H9 (cell line): ENCODE measurements around the gene CDCA7L. TPM values are rescaled to one million over a fixed set of nuclear protein-coding genes. Genes with fewer than 3 reads are reported as not detected.

Experiments
- DNase-seq: peaks from one replicate; pipeline ENCODE4 v3.0.0-alpha.2; 2017
- H2AFZ ChIP-seq: one replicate; pipeline ENCODE4 v1.6.1; 2013; ENCODE audit warnings: mild to moderate bottlenecking, low read length, control low read depth, moderate library complexity
- H2AK5ac ChIP-seq: 2 replicates; pipeline ENCODE4 v1.6.1; 2013; ENCODE audit warnings: low read length, control low read depth, mixed read lengths; ENCODE audit not compliant: insufficient read length
- H2BK120ac ChIP-seq: one replicate; pipeline ENCODE4 v1.6.1; 2013; ENCODE audit warnings: low read depth, mild to moderate bottlenecking, low read length, control low read depth, inconsistent platforms; ENCODE audit not compliant: poor library complexity, severe bottlenecking
- H2BK12ac ChIP-seq: 2 replicates; pipeline ENCODE4 v1.6.1; 2013; ENCODE audit warnings: low read length, control low read depth, mixed read lengths, low read depth; ENCODE audit not compliant: insufficient read length
- H2BK15ac ChIP-seq: 2 replicates; pipeline ENCODE4 v1.6.1; 2013; ENCODE audit warnings: low read depth, low read length, control low read depth
- H2BK20ac ChIP-seq: one replicate; pipeline ENCODE4 v1.6.1; 2013; ENCODE audit warnings: low read depth, mild to moderate bottlenecking, low read length, control low read depth, inconsistent platforms; ENCODE audit not compliant: poor library complexity, severe bottlenecking
- H2BK5ac ChIP-seq: 2 replicates; pipeline ENCODE4 v1.6.1; 2013; ENCODE audit warnings: low read length, control low read depth, mixed read lengths; ENCODE audit not compliant: insufficient read length
- H3K14ac ChIP-seq: 2 replicates; pipeline ENCODE4 v1.6.1; 2013; ENCODE audit warnings: low read length, control low read depth; ENCODE audit not compliant: insufficient read depth
- H3K18ac ChIP-seq: 2 replicates; pipeline ENCODE4 v1.6.1; 2013; ENCODE audit warnings: low read depth, mild to moderate bottlenecking, mixed read lengths, low read length, control low read depth; ENCODE audit not compliant: insufficient read length
- H3K23ac ChIP-seq: 2 replicates; pipeline ENCODE4 v1.6.1; 2013; ENCODE audit warnings: low read length, control low read depth, mixed read lengths, low read depth; ENCODE audit not compliant: insufficient read length
- H3K23me2 ChIP-seq: 2 replicates; pipeline ENCODE4 v1.6.1; 2013; ENCODE audit warnings: low read depth, mild to moderate bottlenecking, mixed read lengths, low read length, control low read depth; ENCODE audit not compliant: insufficient read length, poor library complexity, severe bottlenecking
- H3K27ac ChIP-seq: 2 replicates; pipeline ENCODE4 v1.5.1; 2013; ENCODE audit warnings: low read length, control low read depth, mixed read lengths, low read depth; ENCODE audit not compliant: insufficient read length
- H3K27me3 ChIP-seq: 2 replicates; pipeline ENCODE4 v1.6.1; 2013; ENCODE audit warnings: low read length, control low read depth, inconsistent platforms; ENCODE audit not compliant: insufficient read depth
- H3K4ac ChIP-seq: 2 replicates; pipeline ENCODE4 v1.6.1; 2013; ENCODE audit warnings: low read depth, mild to moderate bottlenecking, control low read depth, inconsistent platforms, low read length, moderate library complexity
- H3K4me1 ChIP-seq: 2 replicates; pipeline ENCODE4 v1.6.1; 2013; ENCODE audit warnings: low read length, control low read depth, inconsistent platforms; ENCODE audit not compliant: insufficient read depth
- H3K4me2 ChIP-seq: 2 replicates; pipeline ENCODE4 v1.6.1; 2013; ENCODE audit warnings: low read length, control low read depth, mixed read lengths; ENCODE audit not compliant: insufficient read length, insufficient read depth
- H3K56ac ChIP-seq: 2 replicates; pipeline ENCODE4 v1.6.1; 2013; ENCODE audit warnings: low read depth, mild to moderate bottlenecking, mixed read lengths, low read length, control low read depth; ENCODE audit not compliant: insufficient read length
- H3K79me1 ChIP-seq: 2 replicates; pipeline ENCODE4 v1.6.1; 2013; ENCODE audit warnings: low read depth, mild to moderate bottlenecking, moderate library complexity, low read length, control low read depth, inconsistent platforms; ENCODE audit not compliant: insufficient read depth, poor library complexity, severe bottlenecking
- H3K79me2 ChIP-seq: 2 replicates; pipeline ENCODE4 v1.6.1; 2013; ENCODE audit warnings: low read length, control low read depth, inconsistent platforms; ENCODE audit not compliant: insufficient read depth
- H3K9ac ChIP-seq: 2 replicates; pipeline ENCODE4 v1.6.1; 2013; ENCODE audit warnings: low read length, control low read depth, mixed read lengths; ENCODE audit not compliant: insufficient read length; ENCODE audit errors: extremely low read depth
- H3K9me3 ChIP-seq: one replicate; pipeline ENCODE4 v1.6.1; 2013; ENCODE audit warnings: low read depth, low read length, inconsistent platforms; ENCODE audit not compliant: control insufficient read depth
- H3T11ph ChIP-seq: one replicate; pipeline ENCODE4 v1.6.1; 2013; ENCODE audit warnings: mild to moderate bottlenecking, low read length, control low read depth, inconsistent platforms
- H4K20me1 ChIP-seq: one replicate; pipeline ENCODE4 v1.6.1; 2013; ENCODE audit not compliant: control insufficient read depth, insufficient read length, insufficient read depth
- H4K5ac ChIP-seq: 2 replicates; pipeline ENCODE4 v1.6.1; 2013; ENCODE audit warnings: low read depth, mild to moderate bottlenecking, mixed read lengths, low read length, control low read depth; ENCODE audit not compliant: insufficient read length
- H4K8ac ChIP-seq: replicated peaks from 2 replicates; pipeline ENCODE4 v1.6.1; 2013; ENCODE audit warnings: low read length, control low read depth, mixed read lengths, low read depth; ENCODE audit not compliant: insufficient read length
- H4K91ac ChIP-seq: 2 replicates; pipeline ENCODE4 v1.6.1; 2013; ENCODE audit warnings: low read depth, mild to moderate bottlenecking, moderate library complexity, mixed read lengths, low read length, control low read depth; ENCODE audit not compliant: insufficient read length
- H3K27ac Mint-ChIP-seq, 3 experiments: 2 replicates in 2 of 3; 3 replicates in 1 of 3; pipeline ENCODE4 v1.8.0; 2020 to 2021; ENCODE audit warnings: mixed read lengths in 3 of 3, mild to moderate bottlenecking in 1 of 3, moderate library complexity in 1 of 3
- H3K27me3 Mint-ChIP-seq: 2 replicates; pipeline ENCODE4 v1.8.0; 2021; ENCODE audit warnings: low read depth, mild to moderate bottlenecking, moderate library complexity, mixed read lengths
- H3K36me3 Mint-ChIP-seq, 3 experiments: 2 replicates in 2 of 3; 3 replicates in 1 of 3; pipeline ENCODE4 v1.8.0; 2020 to 2021; ENCODE audit warnings: low read depth in 3 of 3, mixed read lengths in 3 of 3; ENCODE audit not compliant: insufficient read depth in 1 of 3
- H3K4me1 Mint-ChIP-seq, 2 experiments: 2 replicates each; pipeline ENCODE4 v1.8.0; 2020; ENCODE audit warnings: mixed read lengths in 2 of 2
- H3K4me3 Mint-ChIP-seq, 2 experiments: 2 replicates in 1 of 2; 3 replicates in 1 of 2; pipeline ENCODE4 v1.8.0; 2020 to 2021; ENCODE audit warnings: mild to moderate bottlenecking in 2 of 2, mixed read lengths in 2 of 2, moderate library complexity in 1 of 2
- H3K9me3 Mint-ChIP-seq, 2 experiments: 2 replicates in 1 of 2; 3 replicates in 1 of 2; pipeline ENCODE4 v1.8.0; 2020; ENCODE audit warnings: mild to moderate bottlenecking in 2 of 2, mixed read lengths in 2 of 2, moderate library complexity in 1 of 2
- CTCF ChIP-seq: fragments of 200-600 bp; sonication (generic); conservative IDR thresholded peaks from 3 replicates; pipeline ENCODE4 v1.8.0; 2021; ENCODE audit warnings: antibody characterized with exemption, mild to moderate bottlenecking
- WGBS: extraction: QIAGEN DNeasy Blood & Tissue Kit; methylation state at CpG from one replicate; pipeline ENCODE4 v1.1.7; 2013; ENCODE audit warnings: missing lambda C conversion rate, low lambda C conversion rate, mixed read lengths; ENCODE audit not compliant: insufficient read length; ENCODE audit errors: extremely low coverage; 5-methylcytosine and 5-hydroxymethylcytosine counted together
- total RNA-seq: library from RNA; stranded (reverse); gene quantifications from 2 replicates; pipeline ENCODE4 v1.2.1, GENCODE V29; 2021

CDCA7L gene
- total RNA-seq, 1 experiment from 2014 or later: 104 TPM

DNA sequence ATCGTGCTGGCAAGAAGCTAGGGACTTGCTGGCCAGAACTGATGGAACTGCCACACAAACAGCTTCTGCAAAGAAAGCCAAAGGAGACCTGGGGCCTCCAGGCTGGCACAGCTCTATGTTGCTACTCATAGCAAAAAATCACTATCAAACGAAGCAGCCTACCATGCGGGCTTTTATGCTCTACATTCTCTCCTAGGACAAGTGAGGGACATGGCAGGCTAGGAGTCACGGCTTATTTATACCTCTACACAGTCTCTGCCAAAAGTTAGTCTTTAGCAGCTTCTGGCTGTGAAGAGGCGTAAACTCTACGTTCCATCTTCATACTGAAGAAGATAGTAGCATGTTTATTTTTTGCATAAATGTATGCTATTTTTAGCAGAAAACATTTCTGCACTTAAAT is 35.4 kb downstream of the CDCA7L start:
- Histone ChIP-seq H2BK15ac (no peak overlapping the region), H2BK20ac (no peak overlapping the region), H4K91ac (no peak overlapping the region), H3K79me2 (0 out of 2 replicates have a peak, but pooled peaks cover 2% of the 10 kb centered on the region), H2AFZ (no peak overlapping the region), H3K27me3 (no peaks in the 10 kb centered on the region), H4K8ac (no peak overlapping the region), H4K5ac (no peak overlapping the region), H3K4ac (no peak overlapping the region), H3K18ac (no peak overlapping the region), H3K27ac (no peak overlapping the region), H3K79me1 (peaks cover 3% of the 10 kb centered on the region), H2BK12ac (no peak overlapping the region), H3K9me3 (no peaks in the 10 kb centered on the region), H3K9ac (no peak overlapping the region), H3K56ac (no peak overlapping the region), H3K23ac (no peak overlapping the region), H3K4me1 (no peaks in the 10 kb centered on the region), H3K4me2 (no peak overlapping the region), H3K23me2 (no peaks in the 10 kb centered on the region), H4K20me1 (no peaks in the 10 kb centered on the region), H2BK5ac (no peak overlapping the region), H3K14ac (no peak overlapping the region), H3T11ph (no peak overlapping the region), H2AK5ac (no peak overlapping the region), H2BK120ac (no peak overlapping the region)
- DNase-seq: no peak
- Mint-ChIP-seq H3K36me3 (peaks cover 66 to 88% (median 79%) of the 10 kb centered on the region in 3 experiments), H3K27me3 (no peaks in the 10 kb centered on the region), H3K9me3 (no peaks in the 10 kb centered on the region), H3K27ac (no peak overlapping the region), H3K4me1 (no peaks in the 10 kb centered on the region), H3K4me3 (no peak overlapping the region)
- TF ChIP-seq CTCF: no peak
- WGBS: no CpG with 5 or more reads among the region's 6 CpGs
